SHP77 (cell line): ENCODE results near the gene UTP11.

Source experiments
- DNase-seq, 2 experiments: peaks; one replicate each; lab custom pipeline; 2025; lab: John Stamatoyannopoulos, UW

The UTP11 gene

DNA sequence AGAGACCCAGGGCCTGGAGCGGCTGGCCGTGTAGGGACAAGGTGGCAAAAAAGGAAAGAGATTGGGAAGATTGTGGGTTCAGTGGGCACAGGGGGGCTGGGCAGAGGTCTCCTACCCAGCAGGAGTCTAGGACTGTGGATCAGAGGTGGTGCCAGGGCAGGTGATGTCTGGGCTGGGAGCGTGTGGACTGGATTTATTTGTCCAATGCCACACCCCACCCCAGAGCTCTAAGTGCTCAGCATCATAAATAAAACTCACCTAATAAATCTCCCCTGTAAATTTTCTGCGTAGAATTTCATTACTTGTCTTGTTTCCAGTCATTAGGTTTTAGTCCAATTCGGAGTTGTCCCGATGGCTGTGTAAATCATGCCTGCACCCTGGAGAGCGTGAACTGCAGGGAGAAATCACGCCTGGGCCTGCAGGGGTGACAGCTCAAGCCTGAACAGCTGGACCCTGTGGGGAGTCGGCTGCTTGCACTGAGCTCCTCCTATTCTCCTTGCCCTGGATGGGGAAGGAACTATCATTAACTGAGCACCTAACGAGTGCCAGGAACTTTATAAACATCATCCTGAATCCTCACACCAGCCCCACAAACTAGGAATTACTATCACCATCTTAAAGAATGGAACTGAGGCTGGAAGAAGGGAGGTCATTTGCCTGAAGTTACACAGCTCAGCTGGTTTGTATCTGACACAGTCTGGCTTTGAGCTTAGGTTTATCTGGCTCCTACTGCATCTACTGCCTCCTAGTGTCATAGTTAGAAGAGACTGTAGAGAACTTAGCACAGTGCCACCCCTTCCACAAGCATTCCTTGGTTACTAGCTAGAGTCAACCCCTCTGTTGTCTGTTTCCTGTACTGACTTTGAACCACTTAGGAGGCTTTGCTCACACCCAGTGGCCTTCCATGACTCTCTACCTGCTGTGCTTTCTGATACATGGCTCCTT, 59.0 kb downstream of the UTP11 start:
- no peak for DNase-seq

DNA sequence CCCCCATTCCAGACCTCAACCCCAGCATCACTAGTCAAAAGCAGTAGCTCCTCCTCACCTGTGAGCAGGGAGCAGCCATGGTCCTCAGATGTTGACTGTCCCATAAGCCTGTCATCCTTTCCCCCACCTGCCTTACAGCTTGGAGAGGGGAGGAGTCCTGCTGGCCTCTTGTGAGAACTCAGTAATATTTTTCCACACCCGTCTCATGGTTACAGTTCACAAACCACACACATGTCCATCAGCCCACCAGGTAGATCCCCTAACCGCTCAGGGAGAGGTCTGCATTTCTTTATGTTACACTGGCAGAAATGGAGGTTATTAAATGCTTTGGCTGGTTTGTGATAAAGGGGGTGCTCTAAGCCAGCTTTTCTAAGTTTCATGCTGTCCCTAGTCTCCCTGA, 60.3 kb downstream of the UTP11 start:
- no peak for DNase-seq

DNA sequence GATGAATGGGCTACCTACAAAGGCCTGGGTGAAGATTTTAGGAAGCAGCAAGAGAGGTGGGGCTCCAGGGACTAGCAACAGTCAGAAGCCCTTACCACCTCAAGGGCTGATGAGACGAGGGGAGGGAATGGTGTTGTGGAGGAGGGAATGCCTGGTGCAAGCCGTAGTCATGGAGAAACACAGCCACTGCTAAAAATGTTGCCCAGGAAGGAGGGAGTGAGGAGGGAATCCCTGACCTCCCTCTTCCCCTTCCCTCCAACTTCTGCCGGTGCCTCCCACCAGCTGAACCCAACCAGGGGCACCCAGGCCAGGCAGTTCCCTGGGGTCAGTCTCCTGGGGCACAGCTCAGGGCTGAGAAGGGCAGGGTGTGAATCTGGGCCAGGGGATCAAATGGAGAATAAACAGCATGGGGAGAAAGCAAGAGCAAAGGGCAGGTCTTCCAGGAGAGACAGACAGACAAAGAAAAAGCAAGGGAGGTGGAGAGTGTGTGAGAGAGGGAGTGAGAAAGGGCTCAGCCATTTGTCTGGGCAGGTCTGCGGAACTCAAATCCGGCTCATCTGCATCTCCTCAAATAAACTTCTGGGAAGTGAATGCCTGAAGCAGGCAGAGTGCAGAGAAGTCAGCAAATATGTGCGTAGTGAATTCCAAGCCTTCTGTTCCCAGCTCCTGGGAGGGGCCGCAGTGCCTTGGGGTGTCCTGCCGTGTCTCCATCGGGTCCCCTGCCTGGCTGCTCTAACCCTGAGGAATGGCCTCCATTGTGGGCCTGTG, 61.2 kb downstream of the UTP11 start:
- DNase-seq: no peak

DNA sequence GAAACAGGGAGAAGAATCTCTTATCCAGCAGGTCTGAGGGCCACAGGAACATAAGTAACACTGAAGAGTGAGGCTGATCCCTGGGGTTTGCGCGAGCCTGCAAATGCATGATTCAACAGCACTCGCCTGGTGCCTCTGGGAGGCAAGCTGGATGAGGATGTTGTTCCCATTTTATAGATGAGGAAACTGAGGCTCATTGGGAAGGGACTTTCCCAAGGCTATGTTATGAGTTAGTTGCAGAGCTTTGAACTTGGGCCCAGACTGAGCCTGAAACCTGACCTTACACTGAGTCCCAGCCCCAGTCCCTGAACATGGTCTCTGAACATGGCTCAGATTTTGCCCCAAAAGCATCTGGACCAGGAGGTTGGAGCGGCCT, 61.8 kb downstream of the UTP11 start:
- no peak for DNase-seq
